Tibial nerve (tissue), 4 donors: Measurements from ENCODE around the gene ADCY2. TPM values are rescaled to one million over a fixed set of nuclear protein-coding genes. Genes with fewer than 3 reads are reported as not detected.

ENCODE experiments used
- DNase-seq, 2 donors: peaks; one replicate each; pipeline ENCODE4 v3.0.0-alpha.2; 2019; ENCODE audit warnings: low spot score in 2 of 2
- H3K27ac ChIP-seq, 4 donors: fragments of 200-600 bp; sonication (generic) in 3 of 4; one replicate each; pipeline ENCODE4 v1.5.1; 2017 to 2019; ENCODE audit warnings: mild to moderate bottlenecking in 1 of 4
- H3K27me3 ChIP-seq, 2 donors: fragments of 200-600 bp; sonication (generic) in 1 of 2; one replicate each; pipeline versions ENCODE4 v1.5.1 to v1.6.0; 2017 to 2019
- H3K36me3 ChIP-seq, 3 donors: fragments of 200-600 bp; sonication (generic); one replicate each; pipeline ENCODE4 v1.5.1; 2018 to 2019
- H3K4me1 ChIP-seq, 4 donors: fragments of 200-600 bp; sonication (generic) in 3 of 4; one replicate each; pipeline ENCODE4 v1.5.1; 2017 to 2019
- H3K4me3 ChIP-seq, 4 donors: fragments of 200-600 bp; sonication (generic) in 3 of 4; one replicate each; pipeline ENCODE4 v1.5.1; 2017 to 2019; ENCODE audit warnings: mild to moderate bottlenecking in 1 of 4, moderate library complexity in 1 of 4
- H3K9me3 ChIP-seq, 4 donors: fragments of 200-600 bp; sonication (generic) in 3 of 4; one replicate each; pipeline ENCODE4 v1.5.1; 2017 to 2019
- CTCF ChIP-seq, 5 experiments: fragments of 200-600 bp in 3 of 5; fragments of 450-650 bp in 2 of 5; sonication (generic) in 3 of 5; IDR thresholded peaks; one replicate each; pipeline ENCODE4 v1.5.1; 2016 to 2019; ENCODE audit warnings: antibody characterized with exemption in 5 of 5, mild to moderate bottlenecking in 3 of 5, moderate library complexity in 2 of 5
- EP300 ChIP-seq, 2 donors: sonication (generic); formaldehyde crosslinking; IDR thresholded peaks; one replicate each; pipeline ENCODE4 v1.6.1; 2017; ENCODE audit warnings: antibody characterized with exemption in 2 of 2, mild to moderate bottlenecking in 1 of 2
- POLR2A ChIP-seq, 2 donors: fragments of 450-650 bp; IDR thresholded peaks; one replicate each; pipeline ENCODE4 v1.6.1; 2017; ENCODE audit warnings: antibody characterized with exemption in 2 of 2, mild to moderate bottlenecking in 2 of 2, moderate library complexity in 2 of 2
- WGBS, 2 donors: methylation state at CpG; one replicate each; pipeline ENCODE4 v1.1.5; 2018; 5-methylcytosine and 5-hydroxymethylcytosine counted together
- total RNA-seq, 4 donors: library from RNA; depleted of rRNA; stranded (reverse); fragments of >200 nt; gene quantifications; one replicate each; pipeline ENCODE4 v1.1.0, GENCODE V29; 2016

Gene ADCY2
- total RNA-seq, 4 donors from 2014 or later, result 4.2 to 11.8 (median 10.0) TPM

- Histone ChIP-seq H3K36me3 (no peaks in the 10 kb centered on the region), H3K27ac (no peak overlapping the region), H3K9me3 (no peaks in the 10 kb centered on the region), H3K4me1 (no peaks in the 10 kb centered on the region), H3K4me3 (no peak overlapping the region), H3K27me3 (no peaks in the 10 kb centered on the region)
- peak in 1 of 2 donors; percentile 9 for DNase-seq
- TF ChIP-seq POLR2A (IDR thresholded peaks at IDR 0.05) (no peak), EP300 (IDR thresholded peaks at IDR 0.05) (no peak), CTCF (IDR thresholded peaks at IDR 0.05) (no peak)
- WGBS, 2 donors, result 62 to 64% methylated on average over 6 of the region's 6 CpGs
Measured at GRCh38 chr5:7827610-7828009, 431.7 kb downstream of the ADCY2 start.

- no peak overlapping the region for H3K4me3 ChIP-seq
- WGBS, 2 donors, result 83 to 93% methylated on average over 10 of the region's 10 CpGs
- no peaks in the 10 kb centered on the region for H3K27me3 ChIP-seq
- no peak for DNase-seq
- no peaks in the 10 kb centered on the region for H3K4me1 ChIP-seq
- H3K9me3 ChIP-seq, result no peaks in the 10 kb centered on the region
- no peak overlapping the region for H3K27ac ChIP-seq
- no peaks in the 10 kb centered on the region for H3K36me3 ChIP-seq
- no peak for TF ChIP-seq CTCF (IDR thresholded peaks at IDR 0.05)
- TF ChIP-seq POLR2A (IDR thresholded peaks at IDR 0.05), result no peak
- TF ChIP-seq EP300 (IDR thresholded peaks at IDR 0.05), result no peak
Measured at GRCh38 chr5:7828269-7828668, 432.3 kb downstream of the ADCY2 start.

- DNase-seq, result no peak
- Histone ChIP-seq H3K36me3 (no peaks in the 10 kb centered on the region), H3K4me3 (no peak overlapping the region), H3K27me3 (no peaks in the 10 kb centered on the region), H3K9me3 (no peaks in the 10 kb centered on the region), H3K27ac (no peak overlapping the region), H3K4me1 (no peaks in the 10 kb centered on the region)
- WGBS, 2 donors, result 75 to 78% methylated on average over 4 of the region's 4 CpGs
- no peak for TF ChIP-seq POLR2A (IDR thresholded peaks at IDR 0.05)
Measured at GRCh38 chr5:7834982-7835381, 439.0 kb downstream of the ADCY2 start.

GRCh38 chr5:7837403-7837802, 441.5 kb downstream of the ADCY2 start:
- Histone ChIP-seq H3K4me1 (no peaks in the 10 kb centered on the region), H3K9me3 (no peaks in the 10 kb centered on the region), H3K27ac (no peak overlapping the region), H3K36me3 (no peaks in the 10 kb centered on the region), H3K27me3 (peaks cover 0 to 2% of the 10 kb centered on the region in 2 donors), H3K4me3 (no peak overlapping the region)
- 56% methylated on average over 3 of the region's 3 CpGs for WGBS, 2 donors
- no peak for TF ChIP-seq POLR2A (IDR thresholded peaks at IDR 0.05)
- TF ChIP-seq CTCF (IDR thresholded peaks at IDR 0.05), result no peak
- DNase-seq, result no peak

- Histone ChIP-seq H3K27me3 (peaks cover 0 to 5% of the 10 kb centered on the region in 2 donors), H3K27ac (no peak overlapping the region), H3K4me1 (no peaks in the 10 kb centered on the region), H3K36me3 (no peaks in the 10 kb centered on the region), H3K4me3 (no peak overlapping the region), H3K9me3 (no peaks in the 10 kb centered on the region)
- no peak for DNase-seq
- WGBS, 2 donors, result 52 to 57% methylated on average over 2 of the region's 2 CpGs
- TF ChIP-seq CTCF (IDR thresholded peaks at IDR 0.05), result no peak
- TF ChIP-seq POLR2A (IDR thresholded peaks at IDR 0.05), result no peak
- TF ChIP-seq EP300 (IDR thresholded peaks at IDR 0.05), result no peak
Measured at GRCh38 chr5:7842531-7842930, 446.6 kb downstream of the ADCY2 start.

- TF ChIP-seq CTCF (IDR thresholded peaks at IDR 0.05) (no peak), EP300 (IDR thresholded peaks at IDR 0.05) (no peak), POLR2A (IDR thresholded peaks at IDR 0.05) (no peak)
- no peak overlapping the region for H3K27ac ChIP-seq
- DNase-seq, result no peak
Measured at GRCh38 chr5:7844901-7845300, 449.0 kb downstream of the ADCY2 start.

More at GRCh38 chr5:7844901-7845300, 449.0 kb downstream of the ADCY2 start:
- Histone ChIP-seq H3K4me1 (peaks cover 0 to 5% (median 2%) of the 10 kb centered on the region in 4 donors), H3K27me3 (peaks cover 0 to 14% of the 10 kb centered on the region in 2 donors), H3K9me3 (no peaks in the 10 kb centered on the region), H3K36me3 (no peaks in the 10 kb centered on the region), H3K4me3 (no peak overlapping the region)
